Hematopoietic multipotent progenitor cell treated with erythropoietin and hydrocortisone succinate and interleukin-3 and kit ligand, for 15 days (in vitro differentiated cells): ENCODE data around the gene RELN.
A peak's percentile ranks its signal among the peaks of the same experiment; 100 is the strongest.

Experiments
- DNase-seq: peaks from one replicate; pipeline ENCODE4 v3.0.0-alpha.2; 2015; ENCODE audit warnings: low spot score

Gene RELN

DNA sequence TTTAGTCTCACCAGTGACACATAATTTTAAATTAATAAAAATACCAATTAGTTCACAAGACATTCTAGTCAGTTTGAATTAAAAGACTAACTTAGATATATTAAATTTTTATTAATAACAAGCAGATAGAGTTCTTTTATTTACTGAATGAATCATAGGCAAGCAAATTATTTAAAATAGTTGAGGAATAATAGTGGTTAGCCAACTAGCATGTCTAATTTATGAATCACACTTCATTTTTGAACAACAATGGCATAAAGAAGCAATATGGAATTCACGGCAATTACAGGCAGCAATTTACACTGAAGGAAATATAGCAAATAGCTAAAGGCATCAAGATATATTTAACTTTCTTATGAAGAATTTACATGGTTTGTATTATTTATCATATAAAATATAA is 356.5 kb downstream of the RELN start:
- no peak for DNase-seq

- no peak for DNase-seq
Measured at GRCh38 chr7:103632005-103632639, 357.3 kb downstream of the RELN start.

DNA sequence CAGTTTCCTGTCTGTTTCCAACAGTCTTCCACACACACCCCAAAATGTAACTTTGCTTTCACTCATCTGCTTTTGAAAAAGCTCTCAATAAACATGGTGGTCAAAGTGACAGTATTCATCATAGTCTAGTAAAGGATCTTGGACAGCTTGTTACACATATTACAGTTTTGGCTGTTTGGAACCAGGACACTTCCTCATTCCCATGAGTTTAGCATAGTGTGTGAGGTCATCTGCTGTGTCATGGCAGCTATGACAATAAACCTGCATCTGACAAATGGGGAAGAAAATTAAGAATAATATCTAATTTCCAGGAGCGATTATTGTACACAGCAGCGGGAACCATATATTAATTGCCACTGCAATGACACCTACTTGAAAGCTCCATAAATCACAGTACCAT is 359.1 kb downstream of the RELN start:
- DNase-seq, result no peak

DNA sequence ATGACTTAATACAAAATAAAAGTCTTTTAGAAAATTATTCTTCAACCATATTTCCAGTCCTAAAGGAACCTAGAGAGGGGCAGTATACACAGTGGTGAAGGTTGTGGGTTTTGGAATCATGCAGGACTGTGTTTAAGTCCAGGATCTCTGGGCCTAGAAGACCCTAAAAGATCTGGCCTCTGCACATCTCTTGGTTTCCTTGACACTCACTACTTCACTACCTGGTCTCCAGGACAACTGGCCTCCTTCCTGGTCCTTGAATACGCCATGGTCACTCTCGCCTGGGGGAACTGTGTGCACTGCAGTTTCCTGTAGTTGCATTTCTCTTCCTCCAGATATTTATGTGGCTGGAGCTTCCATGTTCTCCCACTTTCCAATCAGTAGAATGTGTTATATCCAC is 360.7 kb downstream of the RELN start:
- DNase-seq, result no peak

DNA sequence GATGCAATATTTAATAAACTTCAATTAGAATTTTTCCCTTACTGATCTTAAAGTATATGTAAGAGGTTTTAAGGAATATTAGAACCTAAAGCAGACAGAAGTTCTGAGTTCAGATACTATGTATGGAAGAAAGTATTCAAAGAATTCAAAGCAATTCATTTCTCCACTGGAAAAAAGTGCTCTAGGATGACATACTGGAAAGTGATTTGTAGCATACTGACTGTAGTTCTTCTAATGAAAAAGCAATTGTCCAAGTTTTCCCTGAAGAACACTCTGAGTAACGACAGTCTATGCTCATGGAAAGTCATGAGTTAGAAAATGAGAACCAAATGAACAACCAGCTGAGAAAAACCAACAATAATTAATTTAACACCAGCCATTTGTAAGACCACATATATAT is 362.7 kb downstream of the RELN start:
- no peak for DNase-seq

DNA sequence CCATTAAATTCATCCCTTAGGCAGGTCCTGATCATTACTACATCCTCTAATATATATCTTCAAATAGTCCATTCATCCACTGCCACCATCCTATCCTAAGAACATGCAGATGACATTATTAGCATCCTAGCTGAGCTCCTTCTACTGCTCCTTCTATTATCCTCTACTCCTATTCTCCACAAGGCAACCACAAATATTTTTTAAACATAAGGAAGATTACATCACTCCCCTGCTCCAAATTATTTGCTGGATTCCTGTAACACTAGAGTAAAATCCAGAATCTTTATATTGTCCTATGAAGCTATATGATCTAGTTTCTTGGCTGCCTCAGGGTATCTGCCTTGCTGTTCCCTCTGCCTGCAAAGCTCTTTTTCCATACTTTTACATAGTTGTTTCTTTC is 367.2 kb downstream of the RELN start:
- DNase-seq, result no peak

DNA sequence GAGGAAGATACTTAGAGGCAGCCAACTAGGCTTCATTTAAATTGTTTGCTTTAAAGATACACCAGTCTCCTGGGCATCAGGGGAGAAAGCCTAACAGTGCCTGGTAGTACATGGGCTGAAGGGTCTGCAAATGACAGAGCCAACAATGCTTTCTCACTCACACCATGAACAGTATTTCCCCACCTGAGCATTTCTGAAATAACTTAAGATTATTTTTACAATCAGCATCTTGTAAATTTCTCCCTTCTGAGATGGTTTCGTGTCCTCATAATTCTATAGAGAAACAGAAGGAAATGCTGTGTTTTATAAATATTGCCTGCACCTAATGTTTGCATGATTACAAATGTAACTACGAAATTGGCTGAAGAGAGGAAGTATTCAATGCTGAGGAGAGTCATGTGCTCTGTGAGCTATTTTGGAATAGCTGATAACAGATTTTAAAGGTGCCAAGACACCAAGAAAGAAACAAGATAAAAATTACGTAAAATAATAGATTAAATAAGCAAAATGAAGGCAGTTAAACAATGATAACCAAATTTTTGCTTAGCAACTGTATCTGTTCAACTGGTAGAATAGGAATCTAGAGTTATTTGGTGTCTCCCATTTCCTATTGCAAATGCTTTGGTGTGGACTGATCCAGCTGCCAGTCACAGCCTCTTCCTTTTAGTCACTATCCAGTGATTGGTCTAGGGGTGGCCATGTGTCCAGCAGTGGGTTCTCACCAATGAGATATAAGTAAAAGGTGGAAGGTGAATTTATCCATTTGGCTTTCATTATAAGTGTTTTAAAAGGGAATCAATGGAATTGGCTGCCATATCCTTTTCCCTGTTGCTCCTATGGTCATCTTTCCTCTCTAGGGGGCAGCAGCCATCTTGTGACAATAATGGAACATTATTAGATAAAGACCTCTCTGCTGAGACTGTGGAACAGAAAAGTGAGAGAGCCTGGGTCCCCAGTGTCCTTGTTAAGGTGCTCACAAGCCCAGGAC is 375.5 kb downstream of the RELN start:
- no peak for DNase-seq

DNA sequence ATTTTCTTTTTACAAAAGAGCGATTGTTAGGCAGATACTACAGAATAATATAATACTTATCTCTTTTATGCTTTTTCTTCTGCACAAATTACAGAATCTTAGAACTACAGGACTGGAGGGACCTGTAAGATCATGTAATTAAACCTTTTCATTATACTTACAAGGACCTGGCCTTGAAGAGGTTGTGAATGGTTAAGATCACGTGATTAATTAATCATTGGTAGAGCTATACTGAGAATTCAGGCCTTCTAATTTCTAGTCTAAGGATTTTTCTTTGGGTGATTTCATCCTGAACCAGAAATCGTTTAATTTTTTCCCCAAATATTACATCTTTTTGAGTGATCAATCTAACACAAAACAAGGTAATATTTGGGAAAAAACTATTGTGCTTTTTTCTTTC is 379.7 kb downstream of the RELN start:
- DNase-seq, result no peak

GRCh38 chr7:103605640-103606039 is 383.8 kb downstream of the RELN start:
- no peak for DNase-seq

DNA sequence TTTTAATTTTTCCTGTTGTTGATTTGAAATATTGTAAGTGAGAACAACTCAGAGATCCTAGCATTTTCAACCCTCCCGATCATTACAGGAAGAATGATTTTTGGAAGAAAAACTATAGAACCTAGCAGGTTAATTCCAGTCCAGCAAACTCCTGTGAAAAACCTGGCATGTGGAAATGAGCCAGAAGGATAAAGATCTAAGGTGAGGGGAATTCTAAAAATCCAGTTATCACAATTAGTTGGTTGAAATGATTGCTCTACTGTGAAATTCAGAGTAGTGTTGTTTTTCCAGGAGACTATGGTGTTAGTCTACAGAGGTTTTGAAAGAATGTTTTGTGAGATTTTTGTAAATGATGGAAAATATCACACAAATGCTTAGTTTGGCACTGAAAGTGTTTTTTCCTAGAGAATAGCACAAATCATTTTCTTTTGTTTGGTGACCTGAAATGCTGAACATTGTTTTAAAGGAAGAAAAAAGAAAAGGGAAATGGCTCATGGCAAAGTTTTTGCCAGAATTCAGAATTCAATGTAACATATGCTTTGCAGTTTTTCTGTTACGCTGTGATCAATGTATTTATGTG is 391.0 kb downstream of the RELN start:
- no peak for DNase-seq

GRCh38 chr7:103597606-103598005 is 391.9 kb downstream of the RELN start:
- no peak for DNase-seq

GRCh38 chr7:103594186-103594585 is 395.3 kb downstream of the RELN start:
- DNase-seq, result no peak

DNA sequence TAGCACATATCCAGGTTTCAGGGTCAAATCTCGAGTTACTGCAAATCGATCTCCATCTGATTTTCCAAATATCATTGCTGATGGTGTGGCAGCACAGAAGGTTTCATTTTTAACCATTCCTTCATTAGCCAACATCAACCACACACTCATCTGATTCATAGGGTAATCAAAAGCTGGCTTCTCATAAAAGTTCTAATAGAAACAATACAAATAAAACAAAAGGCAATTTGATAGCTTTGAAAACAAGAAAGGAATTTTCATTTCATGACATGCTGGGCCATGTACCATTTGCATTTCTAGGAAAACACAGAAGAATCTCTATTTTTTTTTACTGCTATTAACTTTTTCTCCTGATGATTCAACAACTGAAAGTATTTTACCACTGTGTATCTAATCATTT is 395.8 kb downstream of the RELN start:
- DNase-seq, result no peak

- DNase-seq, result no peak
Measured at GRCh38 chr7:103592844-103593243, 396.6 kb downstream of the RELN start.

DNA sequence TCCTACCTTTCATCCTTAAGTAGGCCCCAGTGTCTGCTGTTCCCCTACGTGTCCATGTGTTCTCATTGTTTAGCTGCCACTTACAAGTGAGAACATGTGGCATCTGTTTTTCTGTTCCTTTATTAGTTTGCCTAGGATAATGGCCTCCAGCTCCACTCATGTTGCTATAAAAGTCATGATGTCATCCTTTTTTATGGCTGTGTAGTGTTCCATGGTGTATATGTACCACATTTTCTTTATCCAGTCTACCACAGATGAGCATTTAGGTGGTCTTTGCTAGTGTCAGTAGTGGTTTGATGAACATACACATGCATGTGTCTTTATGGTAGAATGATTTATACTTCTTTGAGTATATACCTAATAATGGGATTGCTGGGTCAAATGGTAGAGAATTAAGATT is 397.3 kb downstream of the RELN start:
- no peak for DNase-seq

DNA sequence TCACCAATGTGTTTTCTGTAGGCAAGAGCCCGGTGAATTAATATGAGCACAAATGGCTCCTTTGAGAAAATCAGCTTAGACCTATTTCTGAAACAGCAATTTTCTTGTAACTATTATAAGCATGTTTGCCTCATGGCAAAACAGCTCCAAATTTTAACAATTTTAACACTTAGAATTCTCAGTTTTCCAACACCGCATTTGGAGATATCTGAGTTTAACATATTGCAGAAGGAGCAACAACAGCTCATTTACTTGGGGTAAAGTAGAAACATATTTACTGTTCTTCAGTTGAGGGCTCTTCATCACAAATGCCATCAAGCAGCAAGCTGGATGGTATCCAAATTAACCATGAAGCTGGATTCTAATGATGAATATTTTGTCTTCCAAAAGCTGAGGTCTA is 409.4 kb downstream of the RELN start:
- DNase-seq, result no peak

DNA sequence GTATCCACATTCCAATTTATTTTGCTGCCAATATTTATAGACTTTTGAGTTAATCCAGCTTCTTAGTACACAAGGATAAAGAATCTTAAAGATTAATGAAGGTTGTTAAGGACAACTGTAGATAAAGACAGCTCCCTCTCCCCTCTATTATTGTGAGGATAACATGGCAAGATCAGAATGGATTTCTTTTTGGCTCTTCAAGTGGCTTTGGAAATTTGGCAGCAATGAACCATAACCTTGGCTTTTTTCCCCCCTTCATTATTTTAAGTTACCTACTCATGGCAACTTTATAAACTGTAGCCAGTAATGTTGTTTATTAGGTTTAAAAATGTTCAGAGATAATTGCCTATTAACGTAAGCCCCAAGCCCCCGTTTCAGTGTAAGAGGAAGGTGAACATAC is 412.4 kb downstream of the RELN start:
- no peak for DNase-seq

- no peak for DNase-seq
Measured at GRCh38 chr7:103576641-103577040, 412.8 kb downstream of the RELN start.

DNA sequence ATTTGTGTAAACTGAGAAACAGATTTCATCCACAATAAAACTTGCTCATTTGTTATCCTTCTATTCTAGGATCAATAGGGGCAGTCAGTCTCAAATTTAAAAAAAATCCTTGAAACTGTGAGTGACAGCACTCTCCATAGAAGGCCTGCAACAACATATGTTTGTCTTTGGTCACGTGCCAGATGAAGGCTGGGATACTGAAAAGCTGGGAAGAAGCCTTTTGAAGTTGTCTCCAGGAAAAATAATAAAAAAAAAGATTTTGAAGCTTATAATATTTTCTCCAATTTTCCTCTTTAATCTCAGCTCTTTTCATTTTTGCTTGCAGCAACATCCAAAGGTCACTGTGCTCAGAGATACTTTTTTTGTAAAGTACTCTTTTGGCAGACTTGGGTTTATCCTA is 414.9 kb downstream of the RELN start:
- no peak for DNase-seq

- DNase-seq, result peak; percentile 47
Measured at GRCh38 chr7:103573479-103574058, 415.9 kb downstream of the RELN start.

GRCh38 chr7:103571586-103571985 is 417.9 kb downstream of the RELN start:
- no peak for DNase-seq

GRCh38 chr7:103569621-103570305 is 419.7 kb downstream of the RELN start:
- no peak for DNase-seq
